ENCODE measurements around the gene FAM117A. TPM values are rescaled to one million over a fixed set of nuclear protein-coding genes. Genes with fewer than 3 reads are reported as not detected.

Gene FAM117A
- total and polyA plus RNA-seq, 2 donors from 2014 or later, result 11.1 to 12.9 TPM

GRCh38 chr17:49746791-49747490 lies 17.0 kb downstream of the FAM117A start:
- no peak for FAIRE-seq
- no peak overlapping the region for H3K9ac ChIP-seq (ENCODE audit: low read length in 3 of 3)
- no peaks in the 10 kb centered on the region for H3K9me3 ChIP-seq (ENCODE audit: control insufficient read depth in 2 of 3, insufficient read depth in 1 of 3, low read length in 3 of 3)
- H3K4me1 ChIP-seq (ENCODE audit: control insufficient read depth in 2 of 3, insufficient read depth in 2 of 3, low read depth in 1 of 3, low read length in 3 of 3), result peaks cover 0 to 25% (median 5%) of the 10 kb centered on the region in 3 donors
- H3K27ac ChIP-seq (ENCODE audit: low read depth in 2 of 2, low read length in 2 of 2), result peak overlapping the region in 1 of 2 donors; percentile 36
- H3K27me3 ChIP-seq (ENCODE audit: control insufficient read depth, insufficient read depth, low read length), result no peaks in the 10 kb centered on the region
- DNase-seq, result no peak
- no peak for TF ChIP-seq CTCF (IDR thresholded peaks at IDR 0.05; ENCODE audit: borderline replicate concordance, extremely low read depth, insufficient read depth)
- H3K36me3 ChIP-seq (ENCODE audit: control insufficient read depth in 2 of 3, insufficient read depth in 3 of 3, low read length in 3 of 3), result no peaks in the 10 kb centered on the region
- intact Hi-C loops (cut with DNase I), result no loop called here
- H3K4me3 ChIP-seq (ENCODE audit: low read length in 3 of 3), result no peak overlapping the region

GRCh38 chr17:49745175-49746139 lies 18.5 kb downstream of the FAM117A start:
- H3K9me3 ChIP-seq (ENCODE audit: control insufficient read depth in 2 of 3, insufficient read depth in 1 of 3, low read length in 3 of 3), result no peaks in the 10 kb centered on the region
- no peak for TF ChIP-seq CTCF (IDR thresholded peaks at IDR 0.05; ENCODE audit: borderline replicate concordance, extremely low read depth, insufficient read depth)
- H3K9ac ChIP-seq (ENCODE audit: low read length in 3 of 3), result no peak overlapping the region
- peak overlapping the region in 1 of 2 donors; percentile 43 for H3K27ac ChIP-seq (ENCODE audit: low read depth in 2 of 2, low read length in 2 of 2)
- intact Hi-C loops (cut with DNase I), result no loop called here
- no peaks in the 10 kb centered on the region for H3K27me3 ChIP-seq (ENCODE audit: control insufficient read depth, insufficient read depth, low read length)
- peaks cover 0 to 28% (median 11%) of the 10 kb centered on the region in 3 donors for H3K4me1 ChIP-seq (ENCODE audit: control insufficient read depth in 2 of 3, insufficient read depth in 2 of 3, low read depth in 1 of 3, low read length in 3 of 3)
- FAIRE-seq (no peak), DNase-seq (no peak)
- H3K4me3 ChIP-seq (ENCODE audit: low read length in 3 of 3), result no peak overlapping the region
- no peaks in the 10 kb centered on the region for H3K36me3 ChIP-seq (ENCODE audit: control insufficient read depth in 2 of 3, insufficient read depth in 3 of 3, low read length in 3 of 3)

- Histone ChIP-seq H3K36me3 (ENCODE audit: control insufficient read depth in 2 of 3, insufficient read depth in 3 of 3, low read length in 3 of 3) (no peaks in the 10 kb centered on the region), H3K4me3 (ENCODE audit: low read length in 3 of 3) (no peak overlapping the region), H3K27me3 (ENCODE audit: control insufficient read depth, insufficient read depth, low read length) (no peaks in the 10 kb centered on the region), H3K4me1 (ENCODE audit: control insufficient read depth in 2 of 3, insufficient read depth in 2 of 3, low read depth in 1 of 3, low read length in 3 of 3) (peaks cover 0 to 17% (median 16%) of the 10 kb centered on the region in 3 donors), H3K9ac (ENCODE audit: low read length in 3 of 3) (no peak overlapping the region), H3K27ac (ENCODE audit: low read depth in 2 of 2, low read length in 2 of 2) (no peak overlapping the region), H3K9me3 (ENCODE audit: control insufficient read depth in 2 of 3, insufficient read depth in 1 of 3, low read length in 3 of 3) (no peaks in the 10 kb centered on the region)
- peak in 1 of 5 donors; percentile 23 for DNase-seq
- intact Hi-C loops (cut with DNase I), result no loop called here
- TF ChIP-seq CTCF (IDR thresholded peaks at IDR 0.05; ENCODE audit: borderline replicate concordance, extremely low read depth, insufficient read depth), result no peak
- no peak for FAIRE-seq
These were observed 21.7 kb downstream of the FAM117A start for GRCh38 chr17:49742166-49742638.

Data from kidney (tissue), 14 donors.